ENCODE results near the gene PRKN. TPM values are rescaled to one million over a fixed set of nuclear protein-coding genes. Genes with fewer than 3 reads are reported as not detected.

PRKN gene
- total RNA-seq, 4 donors from 2014 or later, result 8.4 to 44.8 (median 12.6) TPM

- no peak for ATAC-seq (ENCODE audit: low FRiP score)
- no peak for DNase-seq (ENCODE audit: low spot score)
- TF ChIP-seq CTCF (IDR thresholded peaks at IDR 0.05), result no peak
Measured at GRCh38 chr6:161406646-161407045, 1320.9 kb downstream of the PRKN start.

GRCh38 chr6:161405418-161405817 lies 1322.1 kb downstream of the PRKN start:
- ATAC-seq (ENCODE audit: low FRiP score) (no peak), DNase-seq (ENCODE audit: low spot score) (no peak)
- no peak for TF ChIP-seq CTCF (IDR thresholded peaks at IDR 0.05)

GRCh38 chr6:161403717-161404116 lies 1323.8 kb downstream of the PRKN start:
- DNase-seq (ENCODE audit: low spot score) (no peak), ATAC-seq (ENCODE audit: low FRiP score) (no peak)
- TF ChIP-seq CTCF (IDR thresholded peaks at IDR 0.05), result no peak

GRCh38 chr6:161401587-161402309 lies 1325.8 kb downstream of the PRKN start:
- no peak for DNase-seq (ENCODE audit: low spot score)
- no peak for TF ChIP-seq CTCF (IDR thresholded peaks at IDR 0.05)
- no peak for ATAC-seq (ENCODE audit: low FRiP score)

GRCh38 chr6:161400671-161401070 lies 1326.9 kb downstream of the PRKN start:
- DNase-seq (ENCODE audit: low spot score) (no peak), ATAC-seq (ENCODE audit: low FRiP score) (no peak)
- TF ChIP-seq CTCF (IDR thresholded peaks at IDR 0.05), result no peak

- no peak for ATAC-seq (ENCODE audit: low FRiP score)
- no peak for DNase-seq (ENCODE audit: low spot score)
- no peak for TF ChIP-seq CTCF (IDR thresholded peaks at IDR 0.05)
Measured at GRCh38 chr6:161396539-161396938, 1331.0 kb downstream of the PRKN start.

GRCh38 chr6:161395716-161396231 lies 1331.8 kb downstream of the PRKN start:
- ATAC-seq (ENCODE audit: low FRiP score), result no peak
- TF ChIP-seq CTCF (IDR thresholded peaks at IDR 0.05), result no peak

More at GRCh38 chr6:161395716-161396231, 1331.8 kb downstream of the PRKN start:
- DNase-seq (ENCODE audit: low spot score), result no peak

Data from omental fat pad (tissue), 4 donors.